CD1c-positive myeloid dendritic cell (primary cell): ENCODE data around the gene IGSF8.

Experiments
- DNase-seq: peaks from one replicate; pipeline ENCODE4 v3.0.0-alpha.2; 2016; ENCODE audit errors: extremely low spot score

IGSF8 gene

GRCh38 chr1:160089883-160090282 is 8.5 kb downstream of the IGSF8 start:
- no peak for DNase-seq

- no peak for DNase-seq
Observed at GRCh38 chr1:160087118-160087662, 11.2 kb downstream of the IGSF8 start.

- no peak for DNase-seq
Observed at GRCh38 chr1:160086456-160086892, 11.9 kb downstream of the IGSF8 start.

- DNase-seq = peak; percentile 80
Observed at GRCh38 chr1:160085686-160086455, 12.5 kb downstream of the IGSF8 start.

GRCh38 chr1:160084771-160085321 is 13.6 kb downstream of the IGSF8 start:
- no peak for DNase-seq

GRCh38 chr1:160083968-160084770 is 14.2 kb downstream of the IGSF8 start:
- no peak for DNase-seq

- DNase-seq = no peak
Observed at GRCh38 chr1:160082926-160083325, 15.5 kb downstream of the IGSF8 start.

GRCh38 chr1:160082487-160082886 is 15.9 kb downstream of the IGSF8 start:
- DNase-seq = no peak

- no peak for DNase-seq
Observed at GRCh38 chr1:160081261-160081936, 17.0 kb downstream of the IGSF8 start, which contains the start of gene KCNJ9. Gene KCNJ9, plus strand, starts transcription at chr1:160081538. Its CDS starts 2,493 bp downstream, at chr1:160084031.

- DNase-seq = no peak
Observed at GRCh38 chr1:160080381-160081100, 17.9 kb downstream of the IGSF8 start.

- no peak for DNase-seq
Observed at GRCh38 chr1:160079448-160079847, 19.0 kb downstream of the IGSF8 start.

- DNase-seq = peak; percentile 70
Observed at GRCh38 chr1:160078512-160079195, 19.8 kb downstream of the IGSF8 start.

GRCh38 chr1:160077486-160077885 is 20.9 kb downstream of the IGSF8 start:
- peak; percentile 66 for DNase-seq

- DNase-seq = no peak
Observed at GRCh38 chr1:160076295-160076694, 22.1 kb downstream of the IGSF8 start.

- peak; percentile 48 for DNase-seq
Observed at GRCh38 chr1:160075836-160076235, 22.6 kb downstream of the IGSF8 start.

GRCh38 chr1:160074865-160075264 is 23.6 kb downstream of the IGSF8 start:
- no peak for DNase-seq

- DNase-seq = no peak
Observed at GRCh38 chr1:160071289-160071688, 27.1 kb downstream of the IGSF8 start.

- peak; percentile 66 for DNase-seq
Observed at GRCh38 chr1:160070243-160071163, 27.9 kb downstream of the IGSF8 start.
